Epithelial cell of esophagus (primary cell): ENCODE data around the gene QKI.

Experiments
- DNase-seq: peaks from one replicate; pipeline ENCODE4 v3.0.0; 2010; ENCODE audit warnings: low read depth
- H3K4me3 ChIP-seq: 2 replicates; pipeline ENCODE4 v1.5.1; 2011; ENCODE audit warnings: mild to moderate bottlenecking, low read length, control low read depth
- TF ChIP-seq, protein P1 (sequence below): IDR thresholded peaks from 2 replicates; pipeline ENCODE4 v1.5.1; 2011; ENCODE audit warnings: low read depth, mild to moderate bottlenecking, low read length, control low read depth, inconsistent platforms; ENCODE audit not compliant: insufficient read depth; ENCODE audit errors: missing control alignments

Gene QKI

DNA sequence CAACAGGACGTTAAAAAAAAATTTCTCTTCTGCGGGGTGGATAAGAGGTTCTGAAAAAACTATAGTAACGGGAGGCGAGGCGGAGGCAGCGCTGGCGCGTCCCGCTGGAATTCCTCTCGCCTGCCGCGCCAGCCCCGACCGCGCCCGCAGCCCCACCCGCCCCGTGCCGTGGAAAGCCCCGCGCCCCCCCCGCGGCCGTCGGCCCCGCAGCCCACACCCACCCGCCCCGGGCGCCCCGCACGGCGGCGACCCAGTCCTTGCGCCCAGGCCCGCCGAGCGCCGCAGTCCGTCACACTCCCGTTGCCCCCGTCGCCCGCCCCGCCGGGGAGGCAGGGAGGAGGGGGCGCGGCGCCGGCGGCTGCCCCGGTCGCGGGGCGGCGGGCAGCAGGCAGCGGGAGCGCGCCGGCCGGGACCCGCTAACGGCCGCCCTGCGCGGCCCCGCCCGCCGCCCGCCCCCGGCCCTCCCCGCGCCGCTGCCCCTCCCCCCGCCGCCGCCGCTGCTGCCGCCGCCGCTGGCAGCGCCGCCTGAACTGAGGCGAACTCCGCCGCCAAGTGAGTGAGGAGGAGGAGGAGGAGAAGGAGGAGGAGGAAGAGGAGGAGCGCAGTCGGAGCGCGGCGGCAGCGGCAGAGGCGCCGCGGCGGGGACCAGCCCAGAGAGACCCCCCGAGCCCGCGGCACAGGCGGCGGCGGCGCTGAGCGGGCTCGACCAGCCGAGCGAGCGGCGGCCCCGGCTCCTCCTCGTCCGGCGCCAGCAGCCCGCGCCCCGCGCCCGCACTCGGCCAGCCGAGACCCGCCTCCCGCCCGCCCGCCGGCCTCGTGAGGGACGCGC lies at the start of gene QKI:
TSS of gene QKI (plus strand) at position 602 of the 829 bp plus-strand sequence. CDS start 476 bp downstream, outside the sequence.
- H3K4me3 ChIP-seq = peak within 1 kb of the TSS; percentile 92
- TF ChIP-seq, protein P1, sequence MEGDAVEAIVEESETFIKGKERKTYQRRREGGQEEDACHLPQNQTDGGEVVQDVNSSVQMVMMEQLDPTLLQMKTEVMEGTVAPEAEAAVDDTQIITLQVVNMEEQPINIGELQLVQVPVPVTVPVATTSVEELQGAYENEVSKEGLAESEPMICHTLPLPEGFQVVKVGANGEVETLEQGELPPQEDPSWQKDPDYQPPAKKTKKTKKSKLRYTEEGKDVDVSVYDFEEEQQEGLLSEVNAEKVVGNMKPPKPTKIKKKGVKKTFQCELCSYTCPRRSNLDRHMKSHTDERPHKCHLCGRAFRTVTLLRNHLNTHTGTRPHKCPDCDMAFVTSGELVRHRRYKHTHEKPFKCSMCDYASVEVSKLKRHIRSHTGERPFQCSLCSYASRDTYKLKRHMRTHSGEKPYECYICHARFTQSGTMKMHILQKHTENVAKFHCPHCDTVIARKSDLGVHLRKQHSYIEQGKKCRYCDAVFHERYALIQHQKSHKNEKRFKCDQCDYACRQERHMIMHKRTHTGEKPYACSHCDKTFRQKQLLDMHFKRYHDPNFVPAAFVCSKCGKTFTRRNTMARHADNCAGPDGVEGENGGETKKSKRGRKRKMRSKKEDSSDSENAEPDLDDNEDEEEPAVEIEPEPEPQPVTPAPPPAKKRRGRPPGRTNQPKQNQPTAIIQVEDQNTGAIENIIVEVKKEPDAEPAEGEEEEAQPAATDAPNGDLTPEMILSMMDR = no peak
- DNase-seq = peak; percentile 77

DNA sequence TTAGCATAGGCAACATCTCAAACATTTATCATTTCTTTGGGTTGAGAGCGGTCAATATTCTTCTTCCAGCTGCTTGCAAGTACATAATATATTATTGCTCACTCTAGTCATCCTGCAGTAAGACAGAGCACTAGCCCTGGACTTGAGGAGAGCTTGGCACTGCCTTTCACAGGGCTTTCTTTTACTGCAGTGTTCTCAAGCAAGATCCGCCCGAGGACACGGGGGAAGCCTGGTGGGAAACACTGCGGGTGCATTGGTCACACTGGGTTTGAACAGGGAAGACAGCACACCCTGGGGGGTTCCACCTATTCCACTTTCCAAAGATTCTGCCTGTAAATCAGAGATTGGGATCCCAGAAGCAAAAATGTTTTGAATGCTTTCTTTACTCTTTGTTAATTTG lies 48.2 kb upstream of the QKI start:
- DNase-seq = no peak
- TF ChIP-seq, protein P1 = no peak
- H3K4me3 ChIP-seq = no peak overlapping the region

DNA sequence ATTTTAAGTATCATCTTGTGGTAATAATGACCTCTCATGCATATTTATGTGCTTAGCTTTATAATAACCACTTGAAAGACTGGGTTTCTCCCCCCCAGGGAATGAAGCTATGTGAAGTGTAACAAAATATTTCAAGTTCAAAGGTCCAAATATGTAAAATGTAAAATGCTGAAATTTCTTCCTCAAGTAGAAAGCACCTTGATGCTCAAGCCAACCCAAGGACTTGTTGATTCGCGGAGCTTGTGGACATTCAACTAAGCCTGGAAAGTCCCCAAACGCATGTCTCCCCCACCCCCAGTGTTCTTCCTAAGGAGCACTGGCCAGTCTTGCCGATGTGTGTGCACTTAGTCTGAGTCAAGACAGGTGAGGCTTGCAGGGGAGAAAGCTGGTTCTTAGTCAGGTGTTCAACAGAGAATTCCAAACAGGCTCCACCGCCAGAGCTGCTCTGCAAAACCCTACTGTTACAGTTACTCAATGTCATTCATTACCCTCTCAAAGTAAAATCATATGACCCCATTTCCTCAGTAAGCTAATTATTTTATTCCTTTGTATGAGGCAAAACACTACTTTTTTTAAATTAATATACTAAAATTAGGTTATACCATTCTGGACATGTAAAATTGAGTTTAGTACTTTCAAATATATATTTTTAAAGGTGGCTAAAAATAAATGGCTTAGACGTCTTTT lies 46.9 kb upstream of the QKI start:
- TF ChIP-seq, protein P1 = no peak
- DNase-seq = peak; percentile 51
- H3K4me3 ChIP-seq = no peak overlapping the region

DNA sequence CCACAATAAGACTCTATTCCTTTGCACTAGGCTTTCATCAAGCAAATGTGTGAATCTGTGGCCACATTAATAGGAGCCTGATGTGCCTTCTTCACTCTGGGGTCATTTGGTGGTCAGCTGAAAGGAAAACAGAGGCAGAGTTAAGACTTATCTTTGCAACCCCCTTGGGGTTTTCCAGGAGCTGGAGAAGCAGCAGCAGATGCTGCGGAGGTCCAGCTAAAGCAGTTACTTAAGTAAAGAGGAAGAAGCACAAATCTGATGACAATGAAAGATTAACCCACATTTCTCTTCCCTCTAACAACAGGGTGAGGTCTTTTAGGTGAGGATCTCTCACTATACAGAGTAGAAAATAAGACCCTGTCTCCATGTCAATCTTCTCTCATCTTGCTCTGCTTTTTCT lies 45.4 kb upstream of the QKI start:
- no peak for DNase-seq
- H3K4me3 ChIP-seq = no peak overlapping the region
- TF ChIP-seq, protein P1 = no peak

DNA sequence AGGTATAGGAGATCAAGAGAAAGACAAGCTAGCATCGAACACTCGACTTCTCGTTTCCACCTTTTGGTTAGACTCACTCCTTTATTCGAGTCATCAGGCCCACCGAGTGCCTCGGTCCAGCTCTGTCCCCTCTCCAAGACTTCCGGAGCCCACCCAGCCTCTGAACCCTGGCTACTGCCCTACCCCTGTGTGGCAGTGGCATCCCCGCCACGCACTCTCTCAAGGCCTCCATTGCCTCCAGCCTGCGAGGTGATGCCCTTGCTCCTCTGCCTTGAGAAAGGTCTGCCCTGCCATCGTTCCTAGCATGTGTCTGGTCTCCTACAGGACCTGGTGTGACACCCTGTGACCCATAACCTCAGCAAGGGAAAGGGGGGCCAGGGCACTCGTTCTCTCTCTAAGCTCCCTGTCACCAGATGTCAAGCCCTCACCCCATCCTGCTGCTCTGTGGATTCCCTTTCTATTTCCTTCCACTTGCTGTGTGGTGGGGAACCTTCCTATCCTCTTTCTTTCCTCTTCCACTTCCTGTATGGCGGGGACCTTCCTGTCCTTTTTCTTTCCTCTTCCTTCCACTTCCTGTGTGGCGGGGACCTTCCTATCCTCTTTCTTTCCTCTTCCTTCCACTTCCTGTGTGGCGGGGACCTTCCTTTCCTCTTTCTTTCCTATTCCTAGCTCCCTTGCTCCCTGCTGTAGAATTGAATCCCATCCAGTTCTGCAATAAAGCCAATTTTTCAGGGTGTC lies 44.7 kb upstream of the QKI start:
- TF ChIP-seq, protein P1 = no peak
- DNase-seq = no peak
- H3K4me3 ChIP-seq = no peak overlapping the region

DNA sequence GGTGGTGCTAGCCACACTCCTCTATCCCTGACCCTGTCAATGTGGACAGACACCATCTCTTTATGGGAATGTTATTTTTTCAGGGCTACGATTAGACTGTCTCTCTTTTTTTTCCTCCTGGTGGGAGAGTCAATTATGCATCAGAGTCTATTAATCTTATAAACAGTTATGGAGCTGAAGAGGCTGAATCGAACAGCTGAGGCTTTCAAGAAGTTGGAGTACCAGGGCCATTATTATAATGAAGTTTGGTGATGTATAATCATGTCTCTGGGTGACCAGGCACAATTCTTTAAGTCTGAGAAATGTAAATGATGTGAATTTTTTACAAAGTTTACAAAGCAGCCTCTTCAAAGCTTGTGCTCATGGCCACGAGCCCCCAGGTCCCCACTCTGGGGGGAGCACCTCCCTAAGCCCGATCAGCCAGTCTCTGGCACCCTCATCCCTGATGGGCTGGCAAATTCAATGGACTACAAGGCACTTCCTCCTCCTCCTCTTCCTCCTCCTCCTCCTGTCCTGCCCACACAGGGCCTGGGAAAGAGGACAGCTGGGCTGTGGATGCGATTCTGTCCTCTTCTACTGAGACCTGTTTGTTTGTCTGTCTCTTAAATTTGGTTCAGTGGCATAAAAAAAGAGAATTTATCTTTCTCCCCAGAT lies 43.9 kb upstream of the QKI start:
- no peak overlapping the region for H3K4me3 ChIP-seq
- TF ChIP-seq, protein P1 = no peak
- DNase-seq = no peak
